Stimulated activated naive CD4-positive, alpha-beta T cell treated with Interleukin-2 at 50 U/mL for 16 hours (primary cell): ENCODE measurements around the gene PTPRC.

ENCODE experiments used
- DNase-seq: peaks from one replicate; lab custom pipeline; 2025; lab: John Stamatoyannopoulos, UW

Gene PTPRC

GRCh38 chr1:198674009-198674408 lies 35.2 kb downstream of the PTPRC start:
- no peak for DNase-seq

- DNase-seq, result no peak
Measured at GRCh38 chr1:198676253-198676652, 37.4 kb downstream of the PTPRC start.

- DNase-seq, result no peak
Measured at GRCh38 chr1:198677027-198677426, 38.2 kb downstream of the PTPRC start.

GRCh38 chr1:198677871-198678270 lies 39.0 kb downstream of the PTPRC start:
- DNase-seq, result no peak

- DNase-seq, result peak; percentile 34
Measured at GRCh38 chr1:198678301-198678836, 39.5 kb downstream of the PTPRC start.

- DNase-seq, result no peak
Measured at GRCh38 chr1:198678901-198679329, 40.1 kb downstream of the PTPRC start.

GRCh38 chr1:198679535-198680173 lies 40.8 kb downstream of the PTPRC start:
- peak; percentile 19 for DNase-seq

- peak; percentile 25 for DNase-seq
Measured at GRCh38 chr1:198680174-198680875, 41.5 kb downstream of the PTPRC start.

- no peak for DNase-seq
Measured at GRCh38 chr1:198681252-198681651, 42.4 kb downstream of the PTPRC start.

GRCh38 chr1:198681831-198682759 lies 43.3 kb downstream of the PTPRC start:
- DNase-seq, result peak; percentile 78

- DNase-seq, result no peak
Measured at GRCh38 chr1:198682850-198683249, 44.0 kb downstream of the PTPRC start.

GRCh38 chr1:198683449-198683848 lies 44.6 kb downstream of the PTPRC start:
- no peak for DNase-seq

GRCh38 chr1:198686069-198686728 lies 47.4 kb downstream of the PTPRC start:
- no peak for DNase-seq

GRCh38 chr1:198687429-198687828 lies 48.6 kb downstream of the PTPRC start:
- no peak for DNase-seq

- DNase-seq, result no peak
Measured at GRCh38 chr1:198691063-198691462, 52.2 kb downstream of the PTPRC start.

- DNase-seq, result no peak
Measured at GRCh38 chr1:198693321-198693720, 54.5 kb downstream of the PTPRC start.

GRCh38 chr1:198694542-198694941 lies 55.7 kb downstream of the PTPRC start:
- no peak for DNase-seq

- DNase-seq, result no peak
Measured at GRCh38 chr1:198696211-198696610, 57.4 kb downstream of the PTPRC start.

- peak; percentile 71 for DNase-seq
Measured at GRCh38 chr1:198699167-198700015, 60.6 kb downstream of the PTPRC start.

GRCh38 chr1:198700016-198700392 lies 61.2 kb downstream of the PTPRC start:
- no peak for DNase-seq

- no peak for DNase-seq
Measured at GRCh38 chr1:198700396-198700795, 61.6 kb downstream of the PTPRC start.
